Brain microvascular endothelial cell (primary cell): ENCODE measurements around the gene ZBTB39.

Source experiments
- DNase-seq: peaks from one replicate; pipeline ENCODE4 v3.0.0-alpha.2; 2020
- H3K27ac ChIP-seq: fragments of 250-450 bp; sonication (Bioruptor Pico); 2 replicates; pipeline ENCODE4 v1.5.1; 2020; ENCODE audit warnings: mild to moderate bottlenecking, moderate library complexity
- H3K27me3 ChIP-seq: fragments of 250-450 bp; sonication (Bioruptor Pico); replicated peaks from 2 replicates; pipeline ENCODE4 v1.5.1; 2020; ENCODE audit warnings: mild to moderate bottlenecking
- H3K36me3 ChIP-seq: fragments of 250-450 bp; sonication (Bioruptor Pico); replicated peaks from 2 replicates; pipeline ENCODE4 v1.5.1; 2020; ENCODE audit warnings: mild to moderate bottlenecking
- H3K4me3 ChIP-seq: 2 replicates; pipeline ENCODE4 v1.5.1; 2011; ENCODE audit warnings: low read depth, mild to moderate bottlenecking, control low read depth, low read length, moderate library complexity
- in situ Hi-C: cut with HindIII; loops from 2 replicates; pipeline ENCODE4 v1.10.0; 2017; ENCODE audit warnings: low sequenced_read_pairs, low pct_ligation_motif_present
- TF ChIP-seq, protein P1 (sequence below): IDR thresholded peaks from 2 replicates; pipeline ENCODE4 v1.5.1; 2011; ENCODE audit warnings: low read depth, mild to moderate bottlenecking, moderate library complexity, low read length, control low read depth, inconsistent platforms; ENCODE audit errors: missing control alignments

Gene ZBTB39

GRCh38 chr12:57008178-57008577 lies 1.8 kb upstream of the ZBTB39 start:
- H3K36me3 ChIP-seq, result peaks cover 10% of the 10 kb centered on the region
- H3K4me3 ChIP-seq, result no peak overlapping the region
- TF ChIP-seq, protein P1, sequence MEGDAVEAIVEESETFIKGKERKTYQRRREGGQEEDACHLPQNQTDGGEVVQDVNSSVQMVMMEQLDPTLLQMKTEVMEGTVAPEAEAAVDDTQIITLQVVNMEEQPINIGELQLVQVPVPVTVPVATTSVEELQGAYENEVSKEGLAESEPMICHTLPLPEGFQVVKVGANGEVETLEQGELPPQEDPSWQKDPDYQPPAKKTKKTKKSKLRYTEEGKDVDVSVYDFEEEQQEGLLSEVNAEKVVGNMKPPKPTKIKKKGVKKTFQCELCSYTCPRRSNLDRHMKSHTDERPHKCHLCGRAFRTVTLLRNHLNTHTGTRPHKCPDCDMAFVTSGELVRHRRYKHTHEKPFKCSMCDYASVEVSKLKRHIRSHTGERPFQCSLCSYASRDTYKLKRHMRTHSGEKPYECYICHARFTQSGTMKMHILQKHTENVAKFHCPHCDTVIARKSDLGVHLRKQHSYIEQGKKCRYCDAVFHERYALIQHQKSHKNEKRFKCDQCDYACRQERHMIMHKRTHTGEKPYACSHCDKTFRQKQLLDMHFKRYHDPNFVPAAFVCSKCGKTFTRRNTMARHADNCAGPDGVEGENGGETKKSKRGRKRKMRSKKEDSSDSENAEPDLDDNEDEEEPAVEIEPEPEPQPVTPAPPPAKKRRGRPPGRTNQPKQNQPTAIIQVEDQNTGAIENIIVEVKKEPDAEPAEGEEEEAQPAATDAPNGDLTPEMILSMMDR, result peak; percentile 62
- H3K27me3 ChIP-seq, result peaks cover 3% of the 10 kb centered on the region
- peak; percentile 50 for DNase-seq
- H3K27ac ChIP-seq, result no peak overlapping the region
- in situ Hi-C loops, result no loop called here

DNA sequence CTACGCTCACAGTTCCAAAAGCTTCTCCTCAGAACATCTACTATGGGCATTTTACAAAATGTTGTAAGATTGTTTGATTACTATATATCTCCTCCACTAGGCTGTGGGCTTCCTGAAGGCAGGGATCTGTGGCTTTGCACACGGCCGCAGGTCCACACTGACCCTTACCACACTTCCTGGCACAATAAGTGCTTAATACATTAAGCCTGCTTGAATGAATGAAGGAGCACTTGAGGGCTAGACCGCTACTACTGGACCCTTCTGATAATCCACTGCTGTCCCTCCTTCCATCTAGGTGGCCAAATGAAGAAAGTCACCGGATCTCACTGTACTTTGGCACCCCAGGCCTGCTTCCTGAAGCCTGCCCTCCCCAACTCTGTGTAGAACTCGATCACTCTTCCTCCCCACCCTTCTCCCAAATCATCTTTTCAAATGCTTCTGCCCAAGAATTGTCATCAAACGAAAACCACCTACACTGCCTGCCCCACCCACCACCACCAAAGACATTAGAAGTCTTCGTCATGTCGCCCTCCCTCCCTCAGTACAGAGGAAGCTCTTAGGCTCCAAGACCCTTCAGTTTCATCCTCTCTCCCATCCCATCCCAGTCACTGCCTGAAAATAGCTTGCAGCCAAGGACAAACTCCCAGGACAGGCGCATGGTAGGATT lies 596 bp upstream of the ZBTB39 start:
- H3K4me3 ChIP-seq, result peak overlapping the region; percentile 43
- H3K36me3 ChIP-seq, result peaks cover 15% of the 10 kb centered on the region
- H3K27ac ChIP-seq, result no peak overlapping the region
- in situ Hi-C loops, result no loop called here
- DNase-seq, result no peak
- H3K27me3 ChIP-seq, result no peaks in the 10 kb centered on the region
- TF ChIP-seq, protein P1, result no peak

GRCh38 chr12:57004651-57005050 lies 1.7 kb downstream of the ZBTB39 start:
- Histone ChIP-seq H3K4me3 (no peak overlapping the region), H3K36me3 (peaks cover 23% of the 10 kb centered on the region), H3K27ac (no peak overlapping the region), H3K27me3 (no peaks in the 10 kb centered on the region)
- TF ChIP-seq, protein P1, result no peak
- no peak for DNase-seq
- in situ Hi-C loops, result no loop called here

GRCh38 chr12:57003395-57003794 lies 3.0 kb downstream of the ZBTB39 start:
- in situ Hi-C loops, result no loop called here
- H3K36me3 ChIP-seq, result peaks cover 23% of the 10 kb centered on the region
- no peak for DNase-seq
- no peak overlapping the region for H3K4me3 ChIP-seq
- no peak overlapping the region for H3K27ac ChIP-seq
- H3K27me3 ChIP-seq, result no peaks in the 10 kb centered on the region
- TF ChIP-seq, protein P1, result no peak

DNA sequence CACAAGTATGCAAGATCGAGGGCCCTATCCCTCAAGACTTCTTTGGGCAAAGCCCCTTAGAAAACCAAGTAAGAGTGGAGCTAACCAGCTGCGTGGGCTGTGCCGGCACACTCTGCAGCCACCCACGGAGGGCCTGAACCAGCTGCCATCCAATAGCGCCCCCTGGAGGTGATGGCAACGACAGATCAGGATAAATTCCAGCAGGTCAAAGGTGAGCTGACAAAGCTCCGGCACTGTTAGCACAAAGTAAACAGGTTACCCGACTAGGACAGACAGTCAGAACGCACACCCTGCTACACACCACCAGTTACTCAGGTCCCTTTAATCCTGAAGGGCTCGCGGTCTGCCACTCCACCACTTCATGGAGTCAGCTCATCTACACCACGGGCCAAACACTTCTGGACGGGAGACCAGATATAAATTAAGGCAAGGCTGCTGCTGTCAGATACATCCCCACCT lies 4.9 kb downstream of the ZBTB39 start:
- Histone ChIP-seq H3K4me3 (no peak overlapping the region), H3K27me3 (no peaks in the 10 kb centered on the region), H3K36me3 (peaks cover 23% of the 10 kb centered on the region), H3K27ac (no peak overlapping the region)
- TF ChIP-seq, protein P1, result peak; percentile 83
- in situ Hi-C loops, result no loop called here
- peak; percentile 47 for DNase-seq

DNA sequence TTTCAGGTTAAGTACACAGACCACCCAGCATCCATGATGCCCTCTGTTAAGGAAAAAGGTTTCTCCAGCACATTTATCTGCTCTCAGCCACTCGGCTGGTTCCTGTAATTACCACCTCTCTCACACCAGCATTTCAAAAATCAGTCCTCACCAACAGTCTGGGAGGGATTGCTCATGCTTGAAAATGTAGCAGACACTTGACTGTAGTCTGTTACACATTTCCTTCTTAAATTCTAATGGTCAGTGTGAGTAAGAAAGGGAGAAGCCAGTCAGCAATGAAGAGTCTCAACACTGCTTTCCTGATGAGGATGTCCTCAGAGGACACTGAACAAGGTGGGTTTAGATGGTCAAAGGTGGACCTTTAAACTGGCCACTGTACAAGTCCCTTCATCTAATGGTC lies 6.0 kb downstream of the ZBTB39 start:
- Histone ChIP-seq H3K27ac (no peak overlapping the region), H3K4me3 (no peak overlapping the region), H3K27me3 (no peaks in the 10 kb centered on the region), H3K36me3 (peaks cover 22% of the 10 kb centered on the region)
- DNase-seq, result no peak
- in situ Hi-C loops, result no loop called here
- TF ChIP-seq, protein P1, result no peak
